Measurements from ENCODE around the gene FATE1. TPM values are rescaled to one million over a fixed set of nuclear protein-coding genes. Genes with fewer than 3 reads are reported as not detected.

FATE1 gene
- total RNA-seq, 1 experiment from 2014 or later, result not detected

GRCh38 chrX:151698485-151698884 lies 17.4 kb upstream of the FATE1 start:
- Histone ChIP-seq H3K36me3 (ENCODE audit: control insufficient read depth, insufficient read depth, low read length) (no peaks in the 10 kb centered on the region), H3K27ac (ENCODE audit: low read length) (no peak overlapping the region), H3K4me1 (ENCODE audit: control insufficient read depth, insufficient read depth, low read length) (no peaks in the 10 kb centered on the region), H3K9me3 (ENCODE audit: control insufficient read depth, insufficient read depth, low read depth, low read length) (no peaks in the 10 kb centered on the region), H3K27me3 (ENCODE audit: control insufficient read depth, insufficient read depth, low read length) (no peaks in the 10 kb centered on the region), H3K4me3 (ENCODE audit: low read depth in 2 of 2, low read length in 2 of 2) (no peak overlapping the region)
- ChIA-PET CTCF (no interaction called here), POLR2A (no interaction called here)
- no TSS peak for BruUV-seq (replicated peaks)
- TF ChIP-seq POLR2AphosphoS5 (IDR thresholded peaks at IDR 0.05; ENCODE audit: low read depth, low read length) (no peak), CTCF (IDR thresholded peaks at IDR 0.05) (no peak), REST (IDR thresholded peaks at IDR 0.05; ENCODE audit: insufficient read depth in 1 of 2, low read depth in 2 of 2, low read length in 1 of 2) (no peak), SIN3A (IDR thresholded peaks at IDR 0.05; ENCODE audit: borderline replicate concordance, insufficient read depth, low read depth, low read length) (no peak), TCF7L2 (IDR thresholded peaks at IDR 0.05; ENCODE audit: low read depth, low read length) (no peak)
- in situ Hi-C loops (cut with HindIII; ENCODE audit: low pct_unique_long_range_greater_than_20kb, low sequenced_read_pairs), result no loop called here
- ATAC-seq (no peak), DNase-seq (ENCODE audit: low read depth, low spot score) (no peak)
- intact Hi-C loops (cut with micrococcal nuclease; ENCODE audit: unreplicated experiment), result no loop called here

DNA sequence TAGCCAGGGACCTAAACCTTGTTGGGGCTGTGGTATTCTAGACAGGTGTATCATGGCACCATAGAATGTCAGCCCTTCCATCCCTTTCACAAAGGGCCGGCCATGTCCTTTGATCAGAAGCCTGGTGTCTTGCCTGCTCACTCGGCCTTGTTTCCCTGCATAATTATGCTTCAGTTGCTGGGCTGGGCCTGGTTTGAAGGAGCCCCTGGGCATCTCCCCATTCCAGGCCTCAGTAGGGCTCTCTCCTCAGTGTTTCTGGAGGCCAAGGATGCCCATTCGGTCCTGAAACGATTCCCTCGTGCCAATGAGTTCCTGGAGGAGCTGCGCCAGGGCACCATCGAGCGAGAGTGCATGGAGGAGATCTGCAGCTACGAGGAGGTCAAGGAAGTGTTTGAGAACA lies 16.1 kb upstream of the FATE1 start:
- no TSS peak for BruUV-seq (replicated peaks)
- no peaks in the 10 kb centered on the region for H3K27me3 ChIP-seq (ENCODE audit: control insufficient read depth, insufficient read depth, low read length)
- no peaks in the 10 kb centered on the region for H3K9me3 ChIP-seq (ENCODE audit: control insufficient read depth, insufficient read depth, low read depth, low read length)
- ChIA-PET POLR2A (no interaction called here), CTCF (no interaction called here)
- in situ Hi-C loops (cut with HindIII; ENCODE audit: low pct_unique_long_range_greater_than_20kb, low sequenced_read_pairs) (no loop called here), intact Hi-C loops (cut with micrococcal nuclease; ENCODE audit: unreplicated experiment) (no loop called here)
- no peaks in the 10 kb centered on the region for H3K4me1 ChIP-seq (ENCODE audit: control insufficient read depth, insufficient read depth, low read length)
- no peak for TF ChIP-seq POLR2AphosphoS5 (IDR thresholded peaks at IDR 0.05; ENCODE audit: low read depth, low read length)
- TF ChIP-seq TCF7L2 (IDR thresholded peaks at IDR 0.05; ENCODE audit: low read depth, low read length), result no peak
- TF ChIP-seq CTCF (IDR thresholded peaks at IDR 0.05), result no peak
- no peak for TF ChIP-seq SIN3A (IDR thresholded peaks at IDR 0.05; ENCODE audit: borderline replicate concordance, insufficient read depth, low read depth, low read length)
- TF ChIP-seq REST (IDR thresholded peaks at IDR 0.05; ENCODE audit: insufficient read depth in 1 of 2, low read depth in 2 of 2, low read length in 1 of 2), result no peak
- no peak for DNase-seq (ENCODE audit: low read depth, low spot score)
- no peak overlapping the region for H3K27ac ChIP-seq (ENCODE audit: low read length)
- no peak overlapping the region for H3K4me3 ChIP-seq (ENCODE audit: low read depth in 2 of 2, low read length in 2 of 2)
- no peaks in the 10 kb centered on the region for H3K36me3 ChIP-seq (ENCODE audit: control insufficient read depth, insufficient read depth, low read length)
- no peak for ATAC-seq
